SW480 (cell line): ENCODE results near the gene KCNA1.

Source experiments
- DNase-seq: peaks from one replicate; pipeline ENCODE4 v3.0.0-alpha.2; 2016; ENCODE audit warnings: low spot score

The KCNA1 gene

DNA sequence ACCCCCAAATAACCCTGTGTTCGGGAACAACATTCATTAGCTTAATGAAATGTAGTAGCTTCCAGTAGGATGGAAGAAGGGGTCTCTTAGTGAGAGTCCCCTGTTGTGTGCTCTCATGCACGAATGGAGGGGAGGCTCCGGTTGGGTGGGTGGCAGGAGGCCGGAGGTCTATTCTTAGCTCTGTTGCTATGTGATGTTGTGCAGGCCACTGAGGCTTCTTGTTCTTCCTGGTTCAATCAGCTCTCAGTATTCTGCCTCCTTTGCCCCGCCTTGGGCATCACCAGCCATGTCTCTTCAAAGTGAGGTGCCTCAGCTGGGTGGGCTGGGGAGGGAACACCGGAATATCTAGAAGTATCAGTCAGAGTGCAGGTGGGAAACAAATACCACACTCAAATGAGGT is 50.8 kb downstream of the KCNA1 start:
- DNase-seq: no peak

DNA sequence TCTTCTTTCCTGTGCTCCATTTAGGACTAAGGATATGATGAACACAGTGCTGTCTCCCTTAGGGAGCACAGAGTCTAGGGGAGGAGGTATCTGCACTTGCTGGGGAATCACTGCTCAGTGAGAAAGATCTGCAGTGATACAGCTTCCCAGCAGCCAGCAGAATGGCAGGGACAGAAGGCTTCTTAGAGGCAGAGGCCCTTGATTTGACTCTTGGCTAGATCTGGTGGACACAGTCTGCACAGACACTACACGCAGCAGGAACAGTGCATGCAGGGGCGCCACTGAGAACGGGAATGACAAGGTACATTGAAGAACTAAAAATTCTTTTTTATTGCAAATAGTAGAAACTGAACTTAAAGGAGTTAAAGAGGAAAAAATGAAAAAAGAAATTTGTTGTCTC is 51.6 kb downstream of the KCNA1 start:
- no peak for DNase-seq

DNA sequence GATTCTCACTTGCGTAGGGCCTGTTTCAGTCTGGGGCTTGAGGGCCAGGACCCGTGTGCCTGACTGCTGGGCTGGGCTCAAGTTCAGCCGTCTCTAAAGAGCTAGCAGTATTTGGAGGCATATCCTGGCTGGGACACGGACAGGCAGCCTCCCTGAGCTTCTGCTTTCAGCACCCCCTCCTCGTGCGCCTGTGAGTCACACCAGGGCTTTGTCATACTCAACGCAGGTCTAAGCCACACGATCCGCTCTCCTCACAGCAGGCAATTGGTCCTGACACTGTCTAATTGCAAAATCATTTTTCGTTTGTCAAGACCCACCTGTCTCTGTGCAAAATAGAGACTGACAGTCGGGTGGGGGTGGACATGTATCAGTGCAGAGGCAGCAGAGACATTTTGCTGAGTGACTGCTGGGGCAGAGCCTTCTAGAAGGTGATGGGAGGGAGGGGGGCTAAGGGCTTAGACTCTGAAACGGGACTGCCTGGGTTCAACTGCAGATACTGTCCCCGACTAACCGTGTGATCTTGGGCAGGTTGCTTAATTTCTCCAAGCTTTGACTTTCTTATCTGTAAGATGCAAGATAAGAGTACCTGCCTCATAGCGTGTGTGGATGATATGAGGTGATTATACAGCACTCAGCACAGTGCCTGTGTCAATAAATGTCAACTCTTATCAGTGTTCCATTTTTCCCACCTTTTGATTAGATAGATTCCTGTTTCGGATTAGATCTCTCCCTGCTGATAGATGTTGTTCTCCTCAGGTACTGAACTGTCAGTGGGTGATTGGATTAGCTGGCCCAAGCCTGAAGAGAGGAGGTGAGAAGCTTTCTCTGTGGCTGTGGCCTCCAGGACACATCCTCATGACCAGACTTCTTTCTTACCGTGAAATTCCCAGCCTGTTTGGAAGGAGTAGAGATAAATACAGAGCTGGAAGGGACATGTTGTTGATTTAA is 53.1 kb downstream of the KCNA1 start:
- no peak for DNase-seq
